GM18508 (cell line): ENCODE measurements around the gene CAPN2.
"Not testable (repeated sequence)": the region's sequence is repeated elsewhere in the genome, so short reads cannot be mapped to it uniquely, and the experiment has no call there.

Experiments
- ATAC-seq: cut with Tn5 transposase; IDR thresholded peaks from one replicate; pipeline ENCODE4 v1.9.1; 2021; ENCODE audit warnings: moderate number of reproducible peaks; ENCODE audit not compliant: insufficient read depth, unreplicated experiment

CAPN2 gene

DNA sequence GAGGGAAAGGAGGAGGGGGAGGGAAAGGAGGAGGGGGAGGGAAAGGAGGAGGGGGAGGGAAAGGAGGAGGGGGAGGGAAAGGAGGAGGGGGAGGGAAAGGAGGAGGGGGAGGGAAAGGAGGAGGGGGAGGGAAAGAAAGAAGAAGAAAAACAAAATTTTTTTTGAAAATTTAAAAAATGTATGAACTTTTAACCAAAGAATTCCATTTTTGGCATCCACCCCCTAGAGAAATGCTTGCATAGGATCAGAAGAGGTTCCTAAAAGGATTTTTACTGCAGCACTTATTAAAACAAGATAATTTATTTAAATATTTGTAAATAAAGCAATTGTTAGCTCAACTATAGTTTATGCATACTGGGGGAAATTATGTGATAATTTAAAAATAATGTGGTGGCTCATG, 104.9 kb downstream of the CAPN2 start:
- not testable (repeated sequence) for ATAC-seq

DNA sequence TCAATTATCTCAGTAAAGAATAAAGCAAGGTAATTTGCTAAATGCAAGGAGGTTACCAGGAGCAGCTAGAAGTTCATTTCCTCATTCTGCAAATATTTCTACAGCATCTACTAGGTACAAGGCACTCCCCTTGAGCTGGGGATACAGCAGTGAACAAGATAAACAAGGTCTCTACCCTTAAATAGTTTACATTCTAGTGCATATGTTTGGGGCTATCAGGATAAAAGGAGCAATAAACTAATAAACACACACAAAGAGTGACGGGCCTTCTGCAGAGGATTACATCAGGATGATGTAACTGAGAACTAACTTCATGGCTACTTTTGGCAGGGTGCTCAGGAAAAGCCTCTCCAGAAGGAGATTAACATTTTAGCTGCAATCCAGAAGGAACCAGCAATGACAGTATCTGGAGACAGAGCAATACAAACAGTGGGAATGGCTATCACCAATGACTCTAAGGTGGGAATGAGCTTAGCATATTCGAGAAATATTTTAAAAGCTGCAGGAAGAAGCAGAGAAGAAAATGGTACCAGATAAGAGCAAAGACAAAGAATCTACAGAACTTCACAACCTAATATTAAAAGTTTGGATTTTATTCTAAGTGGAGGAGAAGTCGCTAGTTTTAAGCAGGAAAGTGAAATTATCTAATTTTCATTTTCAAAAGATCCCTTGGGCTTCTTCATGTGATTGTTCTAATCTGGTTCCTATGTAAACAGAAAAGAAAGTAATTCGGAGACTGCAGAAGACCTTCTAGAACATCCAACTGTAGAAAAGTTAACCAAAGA, 107.6 kb downstream of the CAPN2 start:
- ATAC-seq: no peak

DNA sequence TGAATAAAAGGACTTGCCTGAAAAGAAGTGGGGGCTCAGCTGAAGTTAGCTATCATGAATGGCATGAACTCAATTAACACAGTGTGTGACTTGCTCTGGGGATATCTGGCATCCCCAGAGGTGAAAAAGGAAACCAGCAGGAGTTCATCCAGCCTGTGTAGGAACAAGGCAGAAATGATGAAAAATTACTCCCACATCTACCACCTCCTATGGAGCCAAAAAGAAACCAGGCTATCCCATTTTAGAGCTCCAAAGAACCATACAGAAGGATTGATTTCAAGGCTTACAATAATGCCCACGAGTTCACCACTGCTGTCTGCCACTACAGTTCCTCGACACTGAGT, 108.1 kb downstream of the CAPN2 start:
- ATAC-seq: no peak

DNA sequence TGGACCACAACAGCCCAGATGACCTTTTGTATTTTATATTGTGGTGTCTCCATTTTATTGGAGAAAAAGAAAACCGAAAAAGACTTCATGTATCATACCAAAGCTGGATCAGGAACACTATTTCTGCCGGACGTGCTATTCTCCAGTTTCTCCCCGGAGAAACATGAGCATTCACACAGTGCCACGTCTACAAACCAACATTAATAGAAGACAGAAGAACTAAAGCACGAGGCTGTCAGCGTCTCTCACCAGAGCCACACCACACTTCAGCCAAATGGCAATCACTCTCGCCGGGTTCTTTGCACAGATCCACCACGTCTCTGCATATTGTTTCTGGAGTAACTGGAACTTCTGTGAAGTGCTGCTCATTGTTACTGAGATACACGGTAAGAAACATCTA, 108.6 kb downstream of the CAPN2 start:
- no peak for ATAC-seq

DNA sequence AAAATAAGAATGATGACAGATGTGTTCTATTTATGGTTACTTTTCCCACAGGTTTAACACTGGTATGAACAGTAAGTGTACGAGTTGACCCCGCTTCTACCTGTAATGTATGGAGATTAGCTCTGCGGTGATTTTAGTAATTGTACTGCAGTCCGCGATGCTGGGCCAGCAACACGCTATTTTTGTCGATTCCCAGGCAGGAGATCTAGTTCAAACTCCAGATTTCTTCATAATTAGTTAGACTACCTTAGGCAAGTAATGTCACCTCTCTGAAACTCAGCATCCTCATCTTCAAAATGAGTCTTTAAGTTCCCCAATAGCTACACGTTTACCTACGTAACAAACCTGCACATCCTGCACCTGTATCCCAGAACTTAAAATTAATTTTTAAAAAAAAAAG, 111.9 kb downstream of the CAPN2 start:
- no peak for ATAC-seq

DNA sequence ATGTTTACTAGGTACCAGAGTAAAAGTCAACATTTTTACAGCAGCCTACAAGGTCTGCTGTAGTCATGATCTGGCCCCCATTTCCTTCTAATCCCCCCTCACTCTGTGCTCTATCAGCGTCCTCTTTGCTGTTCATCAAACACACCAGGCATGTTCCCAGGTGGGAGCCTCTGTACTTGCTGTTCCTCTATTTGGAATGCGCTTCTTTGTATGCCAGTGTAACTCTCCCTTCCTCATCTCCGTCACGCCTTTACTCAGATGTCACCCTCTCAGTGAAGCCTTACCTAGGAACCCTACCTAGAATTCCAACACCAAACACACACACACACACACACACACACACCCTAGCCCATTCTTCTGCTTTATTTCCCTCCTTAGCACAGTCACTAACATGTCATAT, 112.4 kb downstream of the CAPN2 start:
- no peak for ATAC-seq
